ENCODE results near the gene TTBK2.

The TTBK2 gene

DNA sequence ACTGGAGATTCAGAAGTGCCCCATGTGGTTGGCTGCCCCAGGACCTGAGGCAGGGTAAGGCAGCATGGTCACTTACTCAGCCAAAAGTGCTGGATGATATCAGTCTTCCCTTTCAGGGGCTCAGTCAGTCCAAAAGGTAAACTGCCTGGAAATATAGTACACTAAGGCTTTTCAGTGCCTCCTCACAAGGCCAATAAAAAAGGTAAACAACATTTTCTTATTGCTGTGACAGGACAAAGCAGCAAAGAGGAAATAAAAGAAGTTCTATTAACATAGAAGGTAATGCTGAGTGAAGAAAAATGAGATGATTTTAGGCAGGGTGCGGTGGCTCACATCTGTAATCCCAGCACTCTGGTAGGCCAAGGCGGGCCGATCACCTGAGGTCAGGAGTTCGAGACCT lies 117.1 kb downstream of the TTBK2 start:
- no peak overlapping the region for H3K9ac ChIP-seq (ENCODE audit: low read length in 5 of 5)
- H3K27ac ChIP-seq (ENCODE audit: low read depth, low read length) = no peak overlapping the region
- H3K27me3 ChIP-seq (ENCODE audit: control insufficient read depth in 5 of 5, insufficient read depth in 4 of 5, low read length in 5 of 5) = no peaks in the 10 kb centered on the region

GRCh38 chr15:42802168-42802567 lies 118.4 kb downstream of the TTBK2 start:
- H3K36me3 ChIP-seq (ENCODE audit: control insufficient read depth in 5 of 5, insufficient read depth in 5 of 5, low read length in 5 of 5) = peaks cover 6 to 31% (median 23%) of the 10 kb centered on the region in 5 donors

More for the DNA sequence above, 117.1 kb downstream of the TTBK2 start:
- H3K9me3 ChIP-seq (ENCODE audit: control insufficient read depth in 5 of 5, low read length in 5 of 5) = no peaks in the 10 kb centered on the region
- no peaks in the 10 kb centered on the region for H3K4me1 ChIP-seq (ENCODE audit: control insufficient read depth in 5 of 5, insufficient read depth in 5 of 5, low read length in 5 of 5)
- peaks cover 6 to 31% (median 23%) of the 10 kb centered on the region in 5 donors for H3K36me3 ChIP-seq (ENCODE audit: control insufficient read depth in 5 of 5, insufficient read depth in 5 of 5, low read length in 5 of 5)
- no peak overlapping the region for H3K4me3 ChIP-seq (ENCODE audit: low read depth in 1 of 5, low read length in 5 of 5)

DNA sequence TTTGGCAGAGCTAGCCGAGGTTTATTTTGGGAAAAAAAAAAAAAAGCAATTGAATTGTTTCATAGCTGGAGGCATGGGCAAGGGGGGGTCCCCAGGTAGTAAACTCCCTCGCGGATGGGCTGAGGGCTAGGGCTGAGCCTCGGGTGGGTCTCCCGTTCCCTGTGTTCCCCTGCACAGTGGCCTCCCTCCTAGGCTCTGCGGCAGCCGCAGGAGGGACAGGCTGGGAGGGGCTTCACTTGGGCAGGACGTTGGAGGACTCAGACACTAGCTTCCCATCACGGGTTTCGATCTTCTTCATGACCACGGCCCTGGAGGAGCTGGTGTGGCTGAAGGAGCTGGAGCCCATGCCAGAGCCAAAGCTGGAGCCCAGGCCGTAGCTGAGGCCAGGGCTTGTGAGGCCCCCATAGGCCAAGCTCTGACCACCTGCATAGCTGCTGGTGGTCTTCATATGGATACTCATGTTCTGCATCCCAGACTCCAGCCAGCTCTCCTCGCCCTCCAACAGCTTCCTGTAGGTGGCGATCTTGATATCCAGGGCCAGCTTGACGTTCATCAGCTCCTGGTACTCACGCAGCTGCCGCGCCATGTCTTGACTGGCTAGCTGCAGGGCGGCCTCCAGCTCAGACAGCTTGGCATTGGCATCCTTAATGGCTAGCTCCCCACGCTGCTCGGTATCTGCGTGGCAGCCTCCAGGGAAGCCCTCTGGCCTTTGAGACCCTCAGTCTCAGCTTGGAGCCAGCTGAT lies 119.7 kb downstream of the TTBK2 start:
- no peaks in the 10 kb centered on the region for H3K4me1 ChIP-seq (ENCODE audit: control insufficient read depth in 5 of 5, insufficient read depth in 5 of 5, low read length in 5 of 5)
- H3K27me3 ChIP-seq (ENCODE audit: control insufficient read depth in 5 of 5, insufficient read depth in 4 of 5, low read length in 5 of 5) = no peaks in the 10 kb centered on the region
- no peak overlapping the region for H3K27ac ChIP-seq (ENCODE audit: low read depth, low read length)
- no peaks in the 10 kb centered on the region for H3K9me3 ChIP-seq (ENCODE audit: control insufficient read depth in 5 of 5, low read length in 5 of 5)
- H3K9ac ChIP-seq (ENCODE audit: low read length in 5 of 5) = no peak overlapping the region
- no peak overlapping the region for H3K4me3 ChIP-seq (ENCODE audit: low read depth in 1 of 5, low read length in 5 of 5)
- H3K36me3 ChIP-seq (ENCODE audit: control insufficient read depth in 5 of 5, insufficient read depth in 5 of 5, low read length in 5 of 5) = peaks cover 6 to 31% (median 23%) of the 10 kb centered on the region in 5 donors

More at GRCh38 chr15:42802168-42802567, 118.4 kb downstream of the TTBK2 start:
- no peaks in the 10 kb centered on the region for H3K9me3 ChIP-seq (ENCODE audit: control insufficient read depth in 5 of 5, low read length in 5 of 5)
- no peak overlapping the region for H3K9ac ChIP-seq (ENCODE audit: low read length in 5 of 5)
- no peaks in the 10 kb centered on the region for H3K27me3 ChIP-seq (ENCODE audit: control insufficient read depth in 5 of 5, insufficient read depth in 4 of 5, low read length in 5 of 5)
- no peak overlapping the region for H3K4me3 ChIP-seq (ENCODE audit: low read depth in 1 of 5, low read length in 5 of 5)
- H3K27ac ChIP-seq (ENCODE audit: low read depth, low read length) = no peak overlapping the region
- no peaks in the 10 kb centered on the region for H3K4me1 ChIP-seq (ENCODE audit: control insufficient read depth in 5 of 5, insufficient read depth in 5 of 5, low read length in 5 of 5)

- H3K36me3 ChIP-seq (ENCODE audit: control insufficient read depth in 5 of 5, insufficient read depth in 5 of 5, low read length in 5 of 5) = peaks cover 6 to 33% (median 28%) of the 10 kb centered on the region in 5 donors
- no peak overlapping the region for H3K27ac ChIP-seq (ENCODE audit: low read depth, low read length)
Observed at GRCh38 chr15:42798802-42799201, 121.8 kb downstream of the TTBK2 start.

DNA sequence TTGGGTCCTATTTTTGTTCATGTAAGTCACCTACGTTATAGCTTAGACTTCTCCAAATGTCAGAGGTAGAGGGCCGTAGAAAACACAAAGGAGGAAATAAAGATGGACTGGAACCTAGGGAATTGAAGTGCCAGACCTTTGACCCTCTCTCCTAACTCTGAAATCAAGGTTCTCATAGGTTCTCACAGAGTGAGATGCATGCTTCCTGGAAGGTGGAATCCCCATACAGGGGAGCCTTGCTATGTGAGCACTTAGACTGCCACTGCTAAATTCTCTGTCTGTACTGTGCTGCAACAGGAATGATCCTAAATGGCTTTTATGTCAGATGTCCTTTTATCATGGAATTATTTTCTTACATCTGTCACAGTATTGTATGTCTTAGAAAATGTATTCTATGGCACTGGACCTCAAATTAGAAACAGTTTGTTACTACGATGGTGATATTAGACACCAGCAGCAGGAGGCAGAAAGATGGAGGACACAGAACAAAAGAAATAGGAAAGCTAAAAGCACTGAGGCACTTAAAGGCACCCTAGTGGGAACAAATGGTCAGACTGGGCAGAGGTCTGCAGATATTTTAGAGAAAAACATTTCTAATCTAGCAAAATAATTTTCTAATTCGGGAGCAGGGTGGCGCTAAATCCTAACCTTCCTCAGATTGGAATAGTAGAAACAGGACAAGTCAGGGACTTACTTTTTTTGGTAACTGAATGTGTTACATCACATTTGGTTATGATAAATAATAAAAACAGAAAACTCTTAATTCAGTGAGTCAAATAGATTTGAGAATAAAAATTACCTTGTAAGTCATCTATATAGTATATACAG lies 123.4 kb downstream of the TTBK2 start:
- Histone ChIP-seq H3K9ac (ENCODE audit: low read length in 5 of 5) (no peak overlapping the region), H3K27me3 (ENCODE audit: control insufficient read depth in 5 of 5, insufficient read depth in 4 of 5, low read length in 5 of 5) (no peaks in the 10 kb centered on the region), H3K4me3 (ENCODE audit: low read depth in 1 of 5, low read length in 5 of 5) (no peak overlapping the region), H3K27ac (ENCODE audit: low read depth, low read length) (no peak overlapping the region), H3K36me3 (ENCODE audit: control insufficient read depth in 5 of 5, insufficient read depth in 5 of 5, low read length in 5 of 5) (peaks cover 4 to 23% (median 18%) of the 10 kb centered on the region in 5 donors), H3K4me1 (ENCODE audit: control insufficient read depth in 5 of 5, insufficient read depth in 5 of 5, low read length in 5 of 5) (no peaks in the 10 kb centered on the region), H3K9me3 (ENCODE audit: control insufficient read depth in 5 of 5, low read length in 5 of 5) (no peaks in the 10 kb centered on the region)

More at GRCh38 chr15:42798802-42799201, 121.8 kb downstream of the TTBK2 start:
- H3K9ac ChIP-seq (ENCODE audit: low read length in 5 of 5) = no peak overlapping the region
- H3K27me3 ChIP-seq (ENCODE audit: control insufficient read depth in 5 of 5, insufficient read depth in 4 of 5, low read length in 5 of 5) = no peaks in the 10 kb centered on the region
- H3K4me3 ChIP-seq (ENCODE audit: low read depth in 1 of 5, low read length in 5 of 5) = no peak overlapping the region
- no peaks in the 10 kb centered on the region for H3K9me3 ChIP-seq (ENCODE audit: control insufficient read depth in 5 of 5, low read length in 5 of 5)
- no peaks in the 10 kb centered on the region for H3K4me1 ChIP-seq (ENCODE audit: control insufficient read depth in 5 of 5, insufficient read depth in 5 of 5, low read length in 5 of 5)

DNA sequence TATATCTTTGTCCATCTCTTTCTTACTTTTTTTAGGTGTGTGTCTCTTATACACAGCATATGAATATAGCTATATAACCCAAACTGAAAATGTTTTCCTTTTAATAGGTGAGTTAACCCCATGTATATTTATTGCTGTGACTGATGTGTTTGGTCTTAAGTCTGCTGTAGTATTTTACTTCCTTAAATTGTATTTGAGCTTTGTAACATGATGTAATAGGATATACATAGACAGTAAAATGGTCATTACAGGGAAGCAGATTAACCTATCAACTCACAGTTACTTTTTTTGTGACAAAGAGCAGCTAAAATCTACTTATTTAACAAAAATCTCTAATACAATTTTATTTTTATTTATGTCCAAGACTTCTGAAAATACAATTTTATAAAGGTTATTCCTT lies 131.9 kb downstream of the TTBK2 start:
- H3K4me1 ChIP-seq (ENCODE audit: control insufficient read depth in 5 of 5, insufficient read depth in 5 of 5, low read length in 5 of 5) = no peaks in the 10 kb centered on the region
- H3K9me3 ChIP-seq (ENCODE audit: control insufficient read depth in 5 of 5, low read length in 5 of 5) = no peaks in the 10 kb centered on the region
- no peaks in the 10 kb centered on the region for H3K27me3 ChIP-seq (ENCODE audit: control insufficient read depth in 5 of 5, insufficient read depth in 4 of 5, low read length in 5 of 5)
- no peak overlapping the region for H3K27ac ChIP-seq (ENCODE audit: low read depth, low read length)
- no peak overlapping the region for H3K4me3 ChIP-seq (ENCODE audit: low read depth in 1 of 5, low read length in 5 of 5)
- H3K36me3 ChIP-seq (ENCODE audit: control insufficient read depth in 5 of 5, insufficient read depth in 5 of 5, low read length in 5 of 5) = peaks cover 2 to 19% (median 6%) of the 10 kb centered on the region in 5 donors
- H3K9ac ChIP-seq (ENCODE audit: low read length in 5 of 5) = no peak overlapping the region

DNA sequence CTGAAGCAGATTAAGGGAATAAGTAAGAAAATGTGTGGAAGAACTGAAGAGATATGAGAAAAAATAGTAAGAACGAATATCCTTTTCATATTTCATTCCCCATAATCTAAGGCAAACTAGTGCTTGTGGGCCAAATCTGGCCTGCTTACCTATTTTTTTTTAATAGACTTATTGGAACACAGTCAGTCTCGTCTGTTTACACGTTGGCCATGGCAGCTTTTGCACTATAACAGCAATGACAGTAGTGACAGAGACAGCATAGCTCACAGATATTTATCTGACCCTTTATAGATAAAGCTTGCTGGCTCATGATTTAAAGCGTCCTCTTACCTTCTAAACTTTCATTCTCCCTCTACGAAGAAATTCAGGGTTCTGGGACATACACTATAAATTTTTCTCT lies 133.6 kb downstream of the TTBK2 start:
- Histone ChIP-seq H3K36me3 (ENCODE audit: control insufficient read depth in 5 of 5, insufficient read depth in 5 of 5, low read length in 5 of 5) (peaks cover 12 to 23% (median 13%) of the 10 kb centered on the region in 5 donors), H3K27ac (ENCODE audit: low read depth, low read length) (no peak overlapping the region), H3K9me3 (ENCODE audit: control insufficient read depth in 5 of 5, low read length in 5 of 5) (no peaks in the 10 kb centered on the region), H3K4me1 (ENCODE audit: control insufficient read depth in 5 of 5, insufficient read depth in 5 of 5, low read length in 5 of 5) (no peaks in the 10 kb centered on the region), H3K9ac (ENCODE audit: low read length in 5 of 5) (no peak overlapping the region), H3K27me3 (ENCODE audit: control insufficient read depth in 5 of 5, insufficient read depth in 4 of 5, low read length in 5 of 5) (no peaks in the 10 kb centered on the region), H3K4me3 (ENCODE audit: low read depth in 1 of 5, low read length in 5 of 5) (no peak overlapping the region)

DNA sequence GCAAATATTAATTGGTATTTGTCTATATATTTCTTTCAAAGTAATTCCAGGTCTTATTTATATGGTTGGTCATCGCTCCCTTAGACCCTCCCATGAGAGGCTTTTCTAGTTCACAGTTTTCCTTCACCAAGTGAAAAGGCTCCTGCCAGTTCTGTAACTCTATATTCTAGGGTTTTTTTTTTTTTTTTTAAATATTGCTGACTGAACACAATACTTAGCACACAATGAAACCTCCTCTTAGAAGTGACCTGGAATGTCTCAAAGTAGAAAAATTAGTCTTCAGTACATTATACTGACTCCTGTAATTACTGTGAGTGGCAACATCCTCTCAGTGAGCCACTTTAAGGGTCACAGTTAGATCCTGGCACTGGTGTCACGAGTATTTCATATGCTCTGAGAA lies 135.0 kb downstream of the TTBK2 start:
- no peaks in the 10 kb centered on the region for H3K27me3 ChIP-seq (ENCODE audit: control insufficient read depth in 5 of 5, insufficient read depth in 4 of 5, low read length in 5 of 5)
- no peak overlapping the region for H3K9ac ChIP-seq (ENCODE audit: low read length in 5 of 5)
- H3K4me1 ChIP-seq (ENCODE audit: control insufficient read depth in 5 of 5, insufficient read depth in 5 of 5, low read length in 5 of 5) = no peaks in the 10 kb centered on the region
- H3K36me3 ChIP-seq (ENCODE audit: control insufficient read depth in 5 of 5, insufficient read depth in 5 of 5, low read length in 5 of 5) = peaks cover 9 to 25% (median 13%) of the 10 kb centered on the region in 5 donors
- no peak overlapping the region for H3K4me3 ChIP-seq (ENCODE audit: low read depth in 1 of 5, low read length in 5 of 5)
- H3K9me3 ChIP-seq (ENCODE audit: control insufficient read depth in 5 of 5, low read length in 5 of 5) = no peaks in the 10 kb centered on the region
- no peak overlapping the region for H3K27ac ChIP-seq (ENCODE audit: low read depth, low read length)

DNA sequence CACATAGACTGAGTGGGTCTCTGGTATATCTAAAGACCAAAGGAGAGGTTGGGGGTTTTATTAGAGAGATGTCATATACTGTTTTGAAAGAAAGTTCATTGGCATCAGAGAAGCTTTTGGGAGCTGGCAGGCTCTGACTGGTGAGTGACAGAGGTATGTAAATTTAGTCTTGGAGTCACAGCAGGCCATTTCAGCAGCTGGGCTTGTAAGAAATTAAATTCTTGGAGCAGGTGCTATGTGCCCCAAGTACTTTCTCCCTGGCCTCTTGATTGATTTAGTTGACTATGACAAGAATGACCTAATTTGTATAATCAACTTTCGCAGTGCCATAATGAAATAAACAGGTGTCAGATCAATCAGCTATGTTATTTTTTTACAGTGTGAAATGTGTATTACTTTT lies 135.9 kb downstream of the TTBK2 start:
- peaks cover 9 to 22% (median 13%) of the 10 kb centered on the region in 5 donors for H3K36me3 ChIP-seq (ENCODE audit: control insufficient read depth in 5 of 5, insufficient read depth in 5 of 5, low read length in 5 of 5)
- no peak overlapping the region for H3K4me3 ChIP-seq (ENCODE audit: low read depth in 1 of 5, low read length in 5 of 5)
- H3K27me3 ChIP-seq (ENCODE audit: control insufficient read depth in 5 of 5, insufficient read depth in 4 of 5, low read length in 5 of 5) = no peaks in the 10 kb centered on the region
- no peak overlapping the region for H3K9ac ChIP-seq (ENCODE audit: low read length in 5 of 5)
- H3K9me3 ChIP-seq (ENCODE audit: control insufficient read depth in 5 of 5, low read length in 5 of 5) = no peaks in the 10 kb centered on the region
- H3K27ac ChIP-seq (ENCODE audit: low read depth, low read length) = no peak overlapping the region
- H3K4me1 ChIP-seq (ENCODE audit: control insufficient read depth in 5 of 5, insufficient read depth in 5 of 5, low read length in 5 of 5) = no peaks in the 10 kb centered on the region

DNA sequence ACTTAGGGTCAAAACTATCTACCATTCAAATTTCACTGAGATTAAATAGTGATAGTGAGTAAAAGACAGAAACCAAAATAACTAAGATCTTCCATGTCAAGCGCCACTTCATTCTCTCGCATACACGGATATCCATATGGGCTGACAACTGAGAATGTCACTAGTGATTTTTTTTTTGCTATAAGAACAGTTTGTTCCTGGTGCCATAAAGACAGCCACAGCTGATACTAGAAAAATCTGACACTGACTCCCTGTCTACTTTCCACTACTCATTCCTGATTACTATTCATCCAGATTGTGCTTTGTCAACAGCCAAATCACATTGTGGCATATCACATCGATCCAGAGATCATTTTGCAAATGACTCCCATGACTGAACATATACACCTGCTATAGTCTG lies 137.9 kb downstream of the TTBK2 start:
- Histone ChIP-seq H3K9me3 (ENCODE audit: control insufficient read depth in 5 of 5, low read length in 5 of 5) (no peaks in the 10 kb centered on the region), H3K4me3 (ENCODE audit: low read depth in 1 of 5, low read length in 5 of 5) (no peak overlapping the region), H3K36me3 (ENCODE audit: control insufficient read depth in 5 of 5, insufficient read depth in 5 of 5, low read length in 5 of 5) (peaks cover 9 to 16% (median 12%) of the 10 kb centered on the region in 5 donors), H3K27ac (ENCODE audit: low read depth, low read length) (no peak overlapping the region), H3K4me1 (ENCODE audit: control insufficient read depth in 5 of 5, insufficient read depth in 5 of 5, low read length in 5 of 5) (no peaks in the 10 kb centered on the region), H3K9ac (ENCODE audit: low read length in 5 of 5) (no peak overlapping the region), H3K27me3 (ENCODE audit: control insufficient read depth in 5 of 5, insufficient read depth in 4 of 5, low read length in 5 of 5) (no peaks in the 10 kb centered on the region)

All from subcutaneous abdominal adipose tissue (tissue), 5 donors.